GM23338 (cell line): ENCODE measurements around the gene PCGF3.
A peak's percentile ranks its signal among the peaks of the same experiment; 100 is the strongest.

Experiments used
- CTCF ChIP-seq, 2 experiments: fragments of 200-600 bp in 1 of 2; sonication (generic) in 1 of 2; conservative IDR thresholded peaks; 2 replicates each; pipeline versions ENCODE4 v1.5.1 to v1.6.1; 2016 to 2017; ENCODE audit warnings: antibody characterized with exemption in 2 of 2, low read depth in 2 of 2, mild to moderate bottlenecking in 2 of 2, moderate library complexity in 1 of 2
- EZH2 ChIP-seq: fragments of 200-600 bp; sonication (generic); IDR thresholded peaks from one replicate; pipeline ENCODE4 v1.8.0; 2017; ENCODE audit warnings: antibody characterized with exemption, mild to moderate bottlenecking, low read depth; ENCODE audit not compliant: unreplicated experiment

- peak; percentile 82 to 90 for TF ChIP-seq CTCF (conservative IDR thresholded peaks at IDR 0.05; ENCODE audit: low read depth in 2 of 2)
- TF ChIP-seq EZH2: no peak
Measured at GRCh38 chr4:742742-743311, 37.2 kb downstream of the PCGF3 start.
